Esophagus mucosa (tissue), 1 donor: Measurements from ENCODE around the gene RNASEL. TPM values are rescaled to one million over a fixed set of nuclear protein-coding genes. Genes with fewer than 3 reads are reported as not detected.
A peak's percentile ranks its signal among the peaks of the same experiment; 100 is the strongest.

Experiments used
- ATAC-seq: fragments of 200-7000 bp; cut with Tn5 transposase; one replicate; pipeline ENCODE4 v1.9.1; 2020
- total RNA-seq: library from RNA; stranded (reverse); gene quantifications from one replicate; pipeline ENCODE4 v1.2.4, GENCODE V29; 2023
- donor health status: DM: yes; HTN: yes; CAD: no.

The RNASEL gene
- total RNA-seq, 1 donor from 2014 or later, result 6.1 TPM

DNA sequence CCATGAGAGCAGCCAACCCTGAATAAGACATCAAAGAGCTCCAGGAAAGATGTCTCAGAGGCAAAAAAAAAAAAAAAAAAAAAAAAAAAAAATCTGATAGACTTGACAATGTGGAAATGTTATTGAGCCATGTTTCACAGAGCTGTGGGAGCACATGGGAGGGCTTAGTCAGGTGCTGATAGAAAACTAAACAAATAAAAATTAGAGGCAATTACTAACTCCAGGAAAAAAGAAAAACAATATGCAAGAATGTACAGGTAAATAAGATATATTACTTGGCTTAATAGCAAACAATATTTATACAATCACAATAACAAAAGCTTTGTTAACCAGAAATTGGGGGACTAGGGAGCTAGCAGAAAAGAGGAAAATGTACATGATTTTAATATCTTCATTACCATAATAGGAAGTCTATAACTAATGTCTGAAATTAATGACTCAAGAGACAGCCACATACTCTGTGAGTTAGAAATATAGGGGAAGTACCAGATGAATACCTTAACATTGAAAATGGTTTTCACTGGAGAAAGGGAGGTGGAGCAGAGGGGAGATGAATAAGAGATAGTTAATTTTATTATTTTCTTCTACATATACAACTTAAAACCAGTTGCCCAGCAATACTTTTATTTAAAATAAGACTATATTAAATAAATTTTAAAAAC is 32.0 kb upstream of the RNASEL start:
- no peak for ATAC-seq

GRCh38 chr1:182617734-182618351 is 28.8 kb upstream of the RNASEL start:
- peak; percentile 19 for ATAC-seq

DNA sequence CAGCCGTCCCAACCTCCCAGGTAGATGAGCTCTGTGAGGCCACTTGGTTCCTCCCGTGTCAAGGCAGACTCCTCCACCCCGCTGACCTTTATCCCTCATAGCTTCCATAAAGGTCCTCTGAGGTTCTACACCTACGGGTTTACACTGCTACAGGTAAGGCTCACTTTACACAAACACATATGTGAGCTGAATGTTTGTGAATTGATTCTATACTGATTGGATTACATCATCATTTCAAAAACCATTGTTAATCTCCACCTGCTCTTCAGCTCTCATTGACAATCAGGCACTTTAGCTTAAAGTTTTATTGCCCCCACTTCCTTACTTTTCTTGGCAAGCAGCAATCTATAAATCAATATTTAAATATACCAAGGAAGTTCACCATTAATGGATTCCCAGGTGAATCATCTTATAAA is 28.0 kb upstream of the RNASEL start:
- no peak for ATAC-seq

GRCh38 chr1:182616130-182617013 is 27.3 kb upstream of the RNASEL start:
- ATAC-seq, result peak; percentile 44

DNA sequence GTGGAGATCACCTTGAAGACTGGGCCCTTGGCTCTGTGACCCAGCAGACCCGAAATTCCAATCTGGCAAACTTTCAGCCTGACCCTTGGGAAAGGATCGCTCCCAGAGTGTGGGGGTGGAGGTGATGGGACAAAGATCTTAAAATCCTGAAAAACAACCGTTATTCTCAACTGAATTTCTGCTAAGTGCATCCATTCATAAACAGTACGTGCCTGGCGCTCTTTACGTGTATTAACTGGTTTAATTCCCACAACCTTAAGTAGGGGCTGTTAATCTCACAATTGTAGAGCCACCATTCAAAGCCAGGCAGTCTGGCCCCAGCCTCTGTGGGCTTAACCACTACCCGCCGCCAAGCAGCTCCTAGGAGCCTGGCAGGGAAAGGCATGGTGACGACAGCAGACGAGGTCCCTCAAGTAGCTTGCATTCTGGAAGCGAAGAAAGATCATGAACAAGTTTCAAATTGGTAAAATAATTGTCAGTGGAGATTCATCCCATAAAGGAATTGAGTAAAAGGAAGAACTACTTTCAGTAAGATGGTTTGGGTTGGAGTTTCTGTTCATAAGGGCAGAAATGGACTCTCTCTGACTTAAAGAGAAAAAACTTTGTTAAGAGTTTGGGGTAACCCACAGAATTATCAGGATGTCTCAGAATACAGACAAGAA is 26.5 kb upstream of the RNASEL start:
- ATAC-seq, result peak; percentile 3

DNA sequence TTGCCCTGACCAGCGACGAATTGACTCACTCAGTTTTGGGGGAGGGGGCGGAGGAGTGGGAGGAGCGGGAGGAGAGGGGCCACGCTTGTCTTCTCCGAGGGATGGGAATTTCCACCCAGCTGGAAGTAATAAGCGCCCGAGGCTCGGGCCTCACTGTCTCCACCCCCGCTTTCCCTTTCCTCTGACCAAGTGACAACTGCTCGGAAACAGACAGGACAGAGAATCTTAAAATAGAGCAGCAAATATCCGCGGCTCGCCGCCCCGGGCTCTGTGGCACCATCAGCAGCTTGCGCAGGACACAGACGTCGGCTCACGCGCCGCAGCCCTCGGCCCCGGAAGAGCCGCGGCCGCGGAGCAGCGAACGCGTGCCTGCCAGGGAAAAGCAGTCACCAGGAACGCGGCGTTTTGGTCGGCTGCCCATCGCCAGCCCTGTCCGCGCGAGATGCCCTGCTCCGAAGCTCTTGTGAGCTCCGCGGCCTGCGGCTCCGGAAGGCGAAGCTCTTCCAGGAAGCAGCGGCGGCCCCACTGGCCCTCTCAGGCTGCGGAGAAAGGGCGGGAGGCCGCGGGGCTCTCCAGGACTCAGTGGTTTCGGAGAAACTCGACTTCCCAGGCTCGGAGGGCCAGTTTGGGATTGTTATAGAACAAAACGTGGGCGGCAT is 25.9 kb upstream of the RNASEL start:
- ATAC-seq, result peak; percentile 63

- no peak for ATAC-seq
These were observed 22.7 kb upstream of the RNASEL start for GRCh38 chr1:182611787-182612186.

GRCh38 chr1:182611326-182611725 is 22.3 kb upstream of the RNASEL start:
- no peak for ATAC-seq

DNA sequence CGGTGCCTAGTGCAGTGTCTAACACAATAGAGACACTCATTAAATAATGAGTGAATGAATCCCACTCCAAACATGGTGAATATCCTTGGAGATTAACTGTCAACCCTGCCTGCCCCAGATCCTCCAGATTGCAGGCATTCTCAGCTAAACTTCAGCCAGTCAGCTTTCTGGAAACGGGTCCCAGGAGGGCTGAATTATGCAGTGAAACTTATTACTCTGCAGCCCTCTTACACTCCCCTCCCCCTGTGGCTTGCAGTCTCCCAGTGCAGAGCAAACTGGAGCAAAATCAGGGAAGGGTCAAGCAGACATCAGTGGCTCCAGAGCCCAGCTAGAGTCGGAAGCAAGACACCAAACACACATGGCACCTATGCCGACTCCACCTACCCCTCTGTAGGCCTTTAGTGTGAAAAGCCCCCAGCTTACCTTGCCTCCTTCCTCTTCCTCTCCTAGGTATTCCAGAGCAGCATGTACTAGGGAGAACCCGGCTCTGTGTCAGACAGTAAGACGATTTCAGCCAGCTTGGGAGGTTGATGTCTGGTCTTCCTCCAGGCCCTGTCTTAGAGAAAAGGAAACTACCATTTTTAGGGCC is 21.6 kb upstream of the RNASEL start:
- ATAC-seq, result no peak

DNA sequence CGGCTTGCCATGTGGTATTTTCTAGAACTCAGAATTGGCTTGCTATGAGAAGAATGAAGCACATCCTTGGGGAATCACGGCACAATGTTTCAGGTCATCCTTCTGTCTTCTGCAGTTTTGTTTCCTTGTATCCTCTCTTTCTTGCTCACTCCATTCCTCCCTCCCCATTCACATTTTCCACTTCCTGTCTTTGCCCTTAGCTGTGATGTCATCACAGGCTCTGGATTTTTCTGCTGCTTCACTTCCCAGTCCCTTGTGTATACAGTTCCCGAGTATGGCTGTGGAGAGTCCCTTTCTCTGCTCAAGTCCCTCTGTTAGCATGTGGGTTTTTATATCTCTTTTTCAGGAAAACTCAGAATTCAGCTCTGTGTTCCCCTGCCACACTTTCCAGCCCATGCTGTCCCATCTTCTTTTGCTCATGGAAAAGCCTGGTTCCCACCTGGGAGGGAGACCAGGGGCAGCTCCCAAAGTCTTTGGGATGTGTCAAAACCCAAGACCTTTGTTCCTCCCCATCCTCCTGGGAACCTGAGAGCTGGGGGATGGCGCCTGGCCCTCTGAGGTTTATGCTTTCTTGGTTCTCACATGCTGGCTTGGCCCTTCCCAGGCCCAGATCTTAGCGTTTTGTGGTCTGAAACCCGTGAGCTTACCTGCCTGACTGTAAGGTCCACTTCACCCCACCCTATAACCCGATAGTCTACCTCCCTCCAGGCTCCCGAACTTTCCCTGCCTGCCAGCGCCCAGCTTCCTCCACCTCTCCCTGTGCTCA is 20.0 kb upstream of the RNASEL start:
- ATAC-seq, result no peak

DNA sequence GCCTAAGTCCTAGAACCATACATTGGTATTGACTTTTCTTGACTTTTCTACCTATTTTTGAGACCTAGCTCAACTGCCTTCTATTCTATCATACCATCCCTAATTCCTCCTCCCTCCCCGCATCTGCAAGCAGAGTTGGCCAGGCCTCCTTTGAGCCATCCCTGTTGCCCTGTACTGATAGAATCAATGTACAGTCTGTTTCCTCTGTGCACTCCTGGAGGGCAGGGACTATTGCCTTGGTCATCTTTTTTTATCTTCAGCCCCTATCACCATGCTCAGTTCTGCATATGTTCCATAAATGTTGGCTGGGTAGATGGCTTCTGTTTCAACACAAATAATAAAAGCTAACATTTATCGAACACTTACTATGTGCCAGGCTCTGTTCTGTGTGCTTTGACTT is 19.2 kb upstream of the RNASEL start:
- ATAC-seq, result no peak

- no peak for ATAC-seq
These were observed 18.5 kb upstream of the RNASEL start for GRCh38 chr1:182607566-182607965.

DNA sequence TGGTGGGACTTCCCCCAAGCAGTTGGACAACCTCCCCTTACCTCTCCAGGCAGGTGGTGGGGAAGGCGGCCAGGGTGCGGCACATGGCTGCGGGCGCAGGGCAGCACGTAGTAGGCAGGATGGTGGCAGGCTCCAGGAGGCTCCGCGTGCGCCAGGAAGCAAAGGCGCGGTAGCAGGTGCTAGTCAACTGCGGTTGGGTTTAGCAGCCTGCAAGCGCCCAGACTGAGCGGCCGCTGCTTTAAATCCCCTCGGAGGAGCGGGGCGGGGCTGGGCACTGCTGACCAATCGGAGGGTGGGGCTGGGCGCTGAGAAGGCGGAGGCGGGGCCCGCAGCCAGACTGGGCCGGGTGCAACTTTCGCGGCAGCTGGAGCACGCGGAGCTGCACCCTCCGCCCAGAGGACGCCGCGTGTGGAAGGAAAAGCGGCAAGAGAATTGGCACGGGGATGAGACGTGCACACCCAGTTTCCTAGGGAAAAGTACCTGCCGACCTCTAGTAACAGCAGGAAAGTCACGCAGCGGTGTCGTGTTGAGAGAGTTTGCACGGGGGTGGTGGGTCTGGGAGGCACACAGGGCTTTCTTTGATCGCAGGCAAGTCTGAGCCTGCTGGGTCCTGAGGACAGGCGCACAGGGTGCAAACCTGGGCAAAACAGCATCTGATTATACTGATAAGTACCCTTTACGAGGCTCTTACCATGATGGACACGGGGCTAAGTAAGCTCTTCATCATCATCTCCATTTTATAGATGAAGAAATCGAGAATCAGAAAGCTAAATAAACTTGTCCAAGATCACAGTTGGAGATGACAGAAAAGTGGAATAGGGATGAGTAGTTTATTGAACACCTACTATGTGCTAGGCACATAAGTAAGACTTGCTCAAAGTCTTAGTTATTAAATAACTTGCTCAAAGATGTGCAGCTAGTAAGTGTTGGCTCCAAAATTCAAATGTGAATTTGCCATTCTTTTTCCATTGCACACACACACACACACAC is 15.4 kb upstream of the RNASEL start, which contains the start of gene RGS16:
Gene RGS16, minus strand, starts transcription at position 215 of the 990 bp plus-strand sequence. Its CDS starts 130 bp downstream, at position 85.
- ATAC-seq, result peak; percentile 98

- ATAC-seq, result no peak
These were observed 14.7 kb upstream of the RNASEL start for GRCh38 chr1:182603646-182604174.

- ATAC-seq, result no peak
These were observed 14.0 kb upstream of the RNASEL start for GRCh38 chr1:182602935-182603645.

DNA sequence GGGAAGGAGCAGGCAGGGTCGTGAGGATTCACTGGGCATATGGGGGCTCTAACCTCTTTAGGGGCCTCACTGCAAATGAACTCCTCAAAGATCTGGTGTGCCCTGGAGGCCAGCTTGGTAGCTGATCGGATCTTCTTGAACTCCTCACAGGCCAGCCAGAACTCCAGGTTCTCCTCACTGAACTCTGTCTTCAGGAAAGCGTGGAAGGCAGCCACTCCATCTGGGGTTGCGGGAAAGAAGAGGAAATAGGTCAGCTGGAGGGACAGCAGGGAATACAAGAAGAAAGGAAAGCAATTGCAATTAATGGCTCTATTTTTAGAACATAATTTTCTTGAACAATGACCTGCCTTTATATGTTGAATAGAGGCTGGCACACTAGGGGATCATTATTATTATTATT is 12.9 kb upstream of the RNASEL start:
- no peak for ATAC-seq

GRCh38 chr1:182601416-182601786 is 12.3 kb upstream of the RNASEL start:
- peak; percentile 25 for ATAC-seq

- no peak for ATAC-seq
These were observed 11.8 kb upstream of the RNASEL start for GRCh38 chr1:182600745-182601415.
